ENCODE measurements around the gene NOC3L.

Gene NOC3L

GRCh38 chr10:94361171-94361794, 1.5 kb downstream of the NOC3L start:
- no peak for DNase-seq

- DNase-seq, result peak; percentile 92
These were observed 4.3 kb downstream of the NOC3L start for GRCh38 chr10:94358480-94358879.

- DNase-seq, result no peak
These were observed 5.5 kb downstream of the NOC3L start for GRCh38 chr10:94357193-94357592.

- DNase-seq, result no peak
These were observed 6.9 kb downstream of the NOC3L start for GRCh38 chr10:94355841-94356240.

GRCh38 chr10:94353336-94353735, 9.4 kb downstream of the NOC3L start:
- DNase-seq, result no peak

GRCh38 chr10:94351089-94351488, 11.7 kb downstream of the NOC3L start:
- DNase-seq, result no peak

- peak; percentile 5 for DNase-seq
These were observed 12.2 kb downstream of the NOC3L start for GRCh38 chr10:94350500-94350899.

GRCh38 chr10:94349327-94349726, 13.4 kb downstream of the NOC3L start:
- DNase-seq, result peak; percentile 8

- no peak for DNase-seq
These were observed 18.1 kb downstream of the NOC3L start for GRCh38 chr10:94344522-94345122.

GRCh38 chr10:94343151-94343550, 19.6 kb downstream of the NOC3L start:
- DNase-seq, result no peak

- DNase-seq, result no peak
These were observed 27.9 kb downstream of the NOC3L start for GRCh38 chr10:94334857-94335256.

- DNase-seq, result no peak
These were observed 29.7 kb downstream of the NOC3L start for GRCh38 chr10:94333051-94333450.

- DNase-seq, result no peak
These were observed 34.1 kb downstream of the NOC3L start for GRCh38 chr10:94328613-94329012.

- no peak for DNase-seq
These were observed 35.1 kb downstream of the NOC3L start for GRCh38 chr10:94327649-94328048.

GRCh38 chr10:94324609-94325233, 38.0 kb downstream of the NOC3L start:
- DNase-seq, result no peak

- DNase-seq, result peak; percentile 54
These were observed 42.3 kb downstream of the NOC3L start for GRCh38 chr10:94320285-94320914.

GRCh38 chr10:94316560-94316959, 46.2 kb downstream of the NOC3L start:
- no peak for DNase-seq

GRCh38 chr10:94315975-94316464, 46.7 kb downstream of the NOC3L start:
- DNase-seq, result peak; percentile 82

- peak; percentile 60 for DNase-seq
These were observed 47.7 kb downstream of the NOC3L start for GRCh38 chr10:94315024-94315451.

- DNase-seq, result no peak
These were observed 52.4 kb downstream of the NOC3L start for GRCh38 chr10:94310369-94310768.

- DNase-seq, result no peak
These were observed 53.9 kb downstream of the NOC3L start for GRCh38 chr10:94308866-94309265.

- DNase-seq, result no peak
These were observed 55.6 kb downstream of the NOC3L start for GRCh38 chr10:94307046-94307615.

- no peak for DNase-seq
These were observed 58.8 kb downstream of the NOC3L start for GRCh38 chr10:94303929-94304328.

Measured in fibroblast of skin of right quadriceps (primary cell).